Frontal cortex (tissue), 4 donors: ENCODE results near the gene ADAM8. TPM values are rescaled to one million over a fixed set of nuclear protein-coding genes. Genes with fewer than 3 reads are reported as not detected.
"Not testable (repeated sequence)": the region's sequence is repeated elsewhere in the genome, so short reads cannot be mapped to it uniquely, and the experiment has no call there.

ENCODE experiments used
- DNase-seq, 2 donors: peaks; one replicate each; pipeline ENCODE4 v3.0.0; 2012; ENCODE audit warnings: low spot score in 2 of 2
- FAIRE-seq: peaks from 2 replicates; lab custom pipeline; 2012; peaks lifted over from hg19 to GRCh38; lab: Jason Lieb, UNC
- total RNA-seq: library from RNA; depleted of rRNA; stranded (reverse); fragments of >200 nt; gene quantifications from one replicate; pipeline ENCODE4 v1.2.3, GENCODE V29; 2014
- donor health status: control.
- donor health status: control.
- donor health status: control.

Gene ADAM8
- total RNA-seq, 1 donor from 2014 or later, result 1.2 TPM

- no peak for DNase-seq
These were observed 38.8 kb downstream of the ADAM8 start, which contains the start of gene VENTX for GRCh38 chr10:133237588-133238465. TSS of gene VENTX (plus strand) at chr10:133237855. CDS start at chr10:133237915, 60 bp downstream.

GRCh38 chr10:133237241-133237587 lies 39.5 kb downstream of the ADAM8 start:
- DNase-seq, result peak in 1 of 2 donors; percentile 41
- FAIRE-seq, result no peak

More at GRCh38 chr10:133237588-133238465, 38.8 kb downstream of the ADAM8 start, which contains the start of gene VENTX:
- no peak for FAIRE-seq

GRCh38 chr10:133236401-133237240 lies 40.0 kb downstream of the ADAM8 start:
- DNase-seq (no peak), FAIRE-seq (no peak)

- peak; percentile 58 to 60 for DNase-seq
These were observed 40.7 kb downstream of the ADAM8 start for GRCh38 chr10:133235932-133236331.

GRCh38 chr10:133235265-133235855 lies 41.3 kb downstream of the ADAM8 start:
- DNase-seq (peak in 1 of 2 donors; percentile 45), FAIRE-seq (no peak)

More at GRCh38 chr10:133235932-133236331, 40.7 kb downstream of the ADAM8 start:
- FAIRE-seq, result no peak

- FAIRE-seq, DNase-seq: not testable (repeated sequence)
These were observed 41.9 kb downstream of the ADAM8 start for GRCh38 chr10:133234796-133235195.

GRCh38 chr10:133231946-133232574 lies 44.6 kb downstream of the ADAM8 start:
- DNase-seq, result no peak
- no peak for FAIRE-seq

GRCh38 chr10:133231244-133231945 lies 45.3 kb downstream of the ADAM8 start:
- FAIRE-seq, result no peak
- DNase-seq, result no peak

- FAIRE-seq (no peak), DNase-seq (peak; percentile 54 to 74)
These were observed 46.1 kb downstream of the ADAM8 start for GRCh38 chr10:133230387-133231195.

- no peak for FAIRE-seq
- DNase-seq, result no peak
These were observed 46.7 kb downstream of the ADAM8 start, which contains the start of gene UTF1 for GRCh38 chr10:133230044-133230361. TSS of gene UTF1 (plus strand) at chr10:133230217. CDS start at chr10:133230289, 72 bp downstream.

- FAIRE-seq (no peak), DNase-seq (no peak)
These were observed 47.2 kb downstream of the ADAM8 start for GRCh38 chr10:133229265-133230043.

GRCh38 chr10:133227256-133227655 lies 49.4 kb downstream of the ADAM8 start:
- DNase-seq (no peak), FAIRE-seq (no peak)

- DNase-seq (no peak), FAIRE-seq (no peak)
These were observed 50.3 kb downstream of the ADAM8 start for GRCh38 chr10:133226251-133226808.

GRCh38 chr10:133225707-133226191 lies 50.9 kb downstream of the ADAM8 start:
- DNase-seq, result no peak
- FAIRE-seq, result no peak

GRCh38 chr10:133224756-133225372 lies 51.8 kb downstream of the ADAM8 start:
- DNase-seq, result peak in 1 of 2 donors; percentile 57
- no peak for FAIRE-seq

- no peak for DNase-seq
- no peak for FAIRE-seq
These were observed 52.6 kb downstream of the ADAM8 start for GRCh38 chr10:133224076-133224475.

- DNase-seq, FAIRE-seq: not testable (repeated sequence)
These were observed 54.9 kb downstream of the ADAM8 start for GRCh38 chr10:133221756-133222155.
